ENCODE results near the gene CAPS. TPM values are rescaled to one million over a fixed set of nuclear protein-coding genes. Genes with fewer than 3 reads are reported as not detected.

CAPS gene
- total RNA-seq, 1 experiment from 2014 or later = 32.0 TPM

GRCh38 chr19:5897189-5897969 lies 16.7 kb upstream of the CAPS start:
- no TSS peak for BruUV-seq (replicated peaks)
- no peak overlapping the region for H3K27ac ChIP-seq
- H3F3A ChIP-seq (ENCODE audit: insufficient read depth, low read depth) = no peaks in the 10 kb centered on the region; the same call in 1 of the 2 replicates

GRCh38 chr19:5899728-5900526 lies 14.1 kb upstream of the CAPS start:
- Histone ChIP-seq H4K20me1 (ENCODE audit: insufficient read depth) (peaks cover 23% of the 10 kb centered on the region), H3K27ac (no peak overlapping the region), H3K9me2 (ENCODE audit: insufficient read depth) (no peaks in the 10 kb centered on the region), H3K36me3 (ENCODE audit: low read depth) (no peaks in the 10 kb centered on the region), H3K4me1 (replicated peaks; ENCODE audit: insufficient read depth) (peaks cover 7% of the 10 kb centered on the region; the same call in 1 of the 2 replicates), H2AFZ (no peak overlapping the region), H3K9me3 (ENCODE audit: insufficient read depth, low read depth) (no peaks in the 10 kb centered on the region), H3K4me2 (no peak overlapping the region), H3K4me3 (no peak overlapping the region), H3K27me3 (ENCODE audit: insufficient read depth, low read depth) (no peaks in the 10 kb centered on the region), H3F3A (ENCODE audit: insufficient read depth, low read depth) (no peaks in the 10 kb centered on the region), H3K79me2 (ENCODE audit: low read depth) (peaks cover 39% of the 10 kb centered on the region)
- intact Hi-C loops (cut with micrococcal nuclease; ENCODE audit: unreplicated experiment) = no loop called here
- no TSS peak for BruUV-seq (replicated peaks)
- DNase-seq = no peak
- TF ChIP-seq CTCF (conservative IDR thresholded peaks at IDR 0.05) (no peak), EZH2 (IDR thresholded peaks at IDR 0.05; ENCODE audit: low read depth) (no peak)
- ChIA-PET POLR2A (ENCODE audit: unreplicated experiment) (no interaction called here), CTCF (no interaction called here)

More at GRCh38 chr19:5897189-5897969, 16.7 kb upstream of the CAPS start:
- no peak overlapping the region for H3K4me2 ChIP-seq
- H3K79me2 ChIP-seq (ENCODE audit: low read depth) = peaks cover 28% of the 10 kb centered on the region
- no peak overlapping the region for H2AFZ ChIP-seq
- no peaks in the 10 kb centered on the region for H3K27me3 ChIP-seq (ENCODE audit: insufficient read depth, low read depth)
- no peak overlapping the region for H3K4me3 ChIP-seq
- H3K9me3 ChIP-seq (ENCODE audit: insufficient read depth, low read depth) = no peaks in the 10 kb centered on the region
- intact Hi-C loops (cut with micrococcal nuclease; ENCODE audit: unreplicated experiment) = no loop called here
- H3K36me3 ChIP-seq (ENCODE audit: low read depth) = no peaks in the 10 kb centered on the region
- ChIA-PET CTCF (interaction anchor here (0.6 kb wide), 1 partner anchor 95 kb away, joined by 8 read pairs; no protein-coding TSS in a partner anchor), POLR2A (ENCODE audit: unreplicated experiment) (no interaction called here)
- H4K20me1 ChIP-seq (ENCODE audit: insufficient read depth) = peaks cover 23% of the 10 kb centered on the region
- no peaks in the 10 kb centered on the region for H3K9me2 ChIP-seq (ENCODE audit: insufficient read depth)
- no peak for DNase-seq
- TF ChIP-seq CTCF (conservative IDR thresholded peaks at IDR 0.05) (no peak), EZH2 (IDR thresholded peaks at IDR 0.05; ENCODE audit: low read depth) (no peak)
- peaks cover 4% of the 10 kb centered on the region; the same call in 1 of the 2 replicates for H3K4me1 ChIP-seq (replicated peaks; ENCODE audit: insufficient read depth)

- Histone ChIP-seq H3K27me3 (ENCODE audit: insufficient read depth, low read depth) (no peaks in the 10 kb centered on the region), H3K4me2 (no peak overlapping the region), H2AFZ (no peak overlapping the region), H3K9me3 (ENCODE audit: insufficient read depth, low read depth) (no peaks in the 10 kb centered on the region), H3K4me3 (no peak overlapping the region), H3K36me3 (ENCODE audit: low read depth) (no peaks in the 10 kb centered on the region), H4K20me1 (ENCODE audit: insufficient read depth) (peaks cover 23% of the 10 kb centered on the region), H3F3A (ENCODE audit: insufficient read depth, low read depth) (no peaks in the 10 kb centered on the region), H3K79me2 (ENCODE audit: low read depth) (peaks cover 39% of the 10 kb centered on the region), H3K4me1 (replicated peaks; ENCODE audit: insufficient read depth) (peaks cover 7% of the 10 kb centered on the region; the same call in 1 of the 2 replicates), H3K27ac (no peak overlapping the region), H3K9me2 (ENCODE audit: insufficient read depth) (no peaks in the 10 kb centered on the region)
- ChIA-PET POLR2A (ENCODE audit: unreplicated experiment) (no interaction called here), CTCF (no interaction called here)
- TF ChIP-seq EZH2 (IDR thresholded peaks at IDR 0.05; ENCODE audit: low read depth) (no peak), CTCF (conservative IDR thresholded peaks at IDR 0.05) (no peak)
- no TSS peak for BruUV-seq (replicated peaks)
- intact Hi-C loops (cut with micrococcal nuclease; ENCODE audit: unreplicated experiment) = no loop called here
- no peak for DNase-seq
These were observed 13.1 kb upstream of the CAPS start for GRCh38 chr19:5900976-5901375.
